Measurements from ENCODE around the gene GPR34.

GPR34 gene

GRCh38 chrX:41739871-41740270 is 51.1 kb downstream of the GPR34 start:
- DNase-seq: no peak
